Endothelial cell of umbilical vein (primary cell): ENCODE data around the gene POFUT2. TPM values are rescaled to one million over a fixed set of nuclear protein-coding genes. Genes with fewer than 3 reads are reported as not detected.

Experiments
- BruUV-seq: library from RNA; stranded (reverse); fragments of 400-500 nt; replicated peaks from 2 replicates; lab custom pipeline; 2021; lab: Mats Ljungman, UMichigan
- CTCF ChIA-PET: fragments of 300-600, 350-600 bp; sonication (Branson Sonifier 250); formaldehyde crosslinking; loops from one replicate; lab custom pipeline; 2021; ENCODE audit warnings: antibody characterized with exemption, inconsistent platforms; lab: Charles Lee
- POLR2A ChIA-PET: fragments of 300-600, 350-600 bp; sonication (Branson Sonifier 250); formaldehyde crosslinking; loops from one replicate; lab custom pipeline; 2021; ENCODE audit warnings: antibody characterized with exemption, inconsistent platforms; lab: Charles Lee
- DNase-seq: peaks from one replicate; pipeline ENCODE4 v3.0.0-alpha.2; 2011; ENCODE audit warnings: low read depth, low spot score
- FAIRE-seq: peaks from 2 replicates; lab custom pipeline; 2011; peaks lifted over from hg19 to GRCh38; lab: Jason Lieb, UNC
- H2AFZ ChIP-seq: 2 replicates; pipeline ENCODE4 v1.6.0; 2012; ENCODE audit warnings: low read depth, low read length, control low read depth, inconsistent platforms
- H3K27ac ChIP-seq: 2 replicates; pipeline ENCODE4 v1.5.1; 2011; ENCODE audit warnings: low read depth, mild to moderate bottlenecking, control low read depth, low read length, moderate library complexity; ENCODE audit not compliant: insufficient read depth
- H3K27me3 ChIP-seq, 2 experiments: 2 replicates each; pipeline versions ENCODE4 v1.6.0 to v1.6.1; 2011; ENCODE audit warnings: low read length in 2 of 2, mixed read lengths in 1 of 2; ENCODE audit not compliant: control insufficient read depth in 2 of 2, insufficient read depth in 2 of 2
- H3K36me3 ChIP-seq, 2 experiments: 2 replicates in 1 of 2; 3 replicates in 1 of 2; pipeline ENCODE4 v1.5.1; 2011; ENCODE audit warnings: low read length in 2 of 2, mild to moderate bottlenecking in 1 of 2, moderate library complexity in 1 of 2; ENCODE audit not compliant: control insufficient read depth in 2 of 2, insufficient read depth in 2 of 2; ENCODE audit errors: extremely low read depth in 1 of 2
- H3K4me1 ChIP-seq: 3 replicates; pipeline ENCODE4 v1.5.1; 2011; ENCODE audit warnings: mild to moderate bottlenecking, low read length; ENCODE audit not compliant: control insufficient read depth, insufficient read depth; ENCODE audit errors: extremely low read depth
- H3K4me2 ChIP-seq: 2 replicates; pipeline ENCODE4 v1.6.1; 2011; ENCODE audit warnings: low read length, control low read depth, mixed read lengths; ENCODE audit not compliant: insufficient read depth
- H3K4me3 ChIP-seq, 3 experiments: fragments of 200-600 bp in 1 of 3; sonication (generic), shearing (Covaris generic) in 1 of 3; replicated peaks in 1 of 3; 2 replicates each; pipeline ENCODE4 v1.5.1; 2011 to 2016; ENCODE audit warnings: control low read depth in 3 of 3, low read length in 3 of 3, mild to moderate bottlenecking in 2 of 3, inconsistent platforms in 1 of 3, low read depth in 1 of 3, moderate library complexity in 1 of 3; ENCODE audit not compliant: insufficient read depth in 1 of 3
- H3K79me2 ChIP-seq: 2 replicates; pipeline ENCODE4 v1.6.0; 2012; ENCODE audit warnings: low read length, inconsistent platforms; ENCODE audit not compliant: control insufficient read depth, insufficient read depth
- H3K9ac ChIP-seq: replicated peaks from 2 replicates; pipeline ENCODE3; 2011; ENCODE audit warnings: low read length, control low read depth; ENCODE audit not compliant: insufficient read depth; ENCODE audit errors: extremely low read depth
- H3K9me1 ChIP-seq: replicated peaks from 3 replicates; pipeline ENCODE4 v1.6.0; 2011; ENCODE audit warnings: mild to moderate bottlenecking, low read length; ENCODE audit not compliant: control insufficient read depth, insufficient read depth; ENCODE audit errors: extremely low read depth
- H3K9me3 ChIP-seq: replicated peaks from 2 replicates; pipeline ENCODE4 v1.5.1; 2012; ENCODE audit warnings: low read length, inconsistent platforms; ENCODE audit not compliant: control insufficient read depth, insufficient read depth
- H4K20me1 ChIP-seq: replicated peaks from 2 replicates; pipeline ENCODE3; 2011; ENCODE audit warnings: mild to moderate bottlenecking, low read length; ENCODE audit not compliant: control insufficient read depth, insufficient read depth; ENCODE audit errors: extremely low read depth
- CTCF ChIP-seq, 2 donors: IDR thresholded peaks; 1 replicate in 1 of 2; 2 replicates in 1 of 2; pipeline ENCODE4 v1.5.1; 2011; ENCODE audit warnings: low read length in 2 of 2, mild to moderate bottlenecking in 2 of 2, moderate library complexity in 2 of 2, control low read depth in 1 of 2, inconsistent platforms in 1 of 2, low read depth in 1 of 2; ENCODE audit not compliant: insufficient read depth in 1 of 2; ENCODE audit errors: extremely low read depth in 1 of 2
- EZH2 ChIP-seq: IDR thresholded peaks from 2 replicates; pipeline ENCODE4 v1.6.1; 2012; ENCODE audit warnings: borderline replicate concordance, low read depth, mild to moderate bottlenecking, moderate library complexity, low read length, inconsistent platforms; ENCODE audit not compliant: severe bottlenecking
- FOS ChIP-seq: IDR thresholded peaks from 2 replicates; pipeline ENCODE4 v1.6.1; 2011; ENCODE audit warnings: mild to moderate bottlenecking, low read length, moderate library complexity, borderline replicate concordance; ENCODE audit not compliant: insufficient read depth
- GATA2 ChIP-seq: IDR thresholded peaks from 2 replicates; pipeline ENCODE4 v1.7.0; 2011; ENCODE audit warnings: low read depth, mild to moderate bottlenecking, moderate library complexity, mixed read lengths, low read length; ENCODE audit not compliant: insufficient read length, insufficient read depth
- JUN ChIP-seq: IDR thresholded peaks from 2 replicates; pipeline ENCODE4 v1.6.1; 2011; ENCODE audit warnings: borderline replicate concordance, low read depth; ENCODE audit not compliant: insufficient read length, insufficient read depth
- MAX ChIP-seq: IDR thresholded peaks from 2 replicates; pipeline ENCODE4 v1.6.1; 2011; ENCODE audit not compliant: insufficient read depth, insufficient read length
- MYC ChIP-seq: IDR thresholded peaks from one replicate; pipeline ENCODE4 v1.6.1; 2011; ENCODE audit warnings: mild to moderate bottlenecking, low read depth, low read length
- POLR2A ChIP-seq: IDR thresholded peaks from 2 replicates; pipeline ENCODE4 v1.6.1; 2012; ENCODE audit warnings: low read depth, mild to moderate bottlenecking, control low read depth, low read length
- POLR2AphosphoS5 ChIP-seq: IDR thresholded peaks from 2 replicates; pipeline ENCODE4 v1.6.1; 2012; ENCODE audit warnings: low read depth, mild to moderate bottlenecking, control low read depth, low read length, moderate library complexity; ENCODE audit not compliant: insufficient read depth
- dilution Hi-C: fragments of 300-500 bp; cut with MboI; formaldehyde crosslinking; loops from one replicate; pipeline ENCODE4 v1.15.0; 2019; ENCODE audit warnings: low sequenced_read_pairs; ENCODE audit not compliant: extremely low pct_ligation_motif_present
- intact Hi-C: fragments of 100-400 bp; cut with micrococcal nuclease; formaldehyde crosslinking; loops from one replicate; pipeline ENCODE4 v1.10.0; 2022
- polyA plus RNA-seq, 4 experiments: library from polyadenylated mRNA; depleted of rRNA in 3 of 4; stranded (reverse) in 3 of 4; unstranded in 1 of 4; fragments of >200 nt; gene quantifications; 2 replicates each; pipeline versions ENCODE4 v1.2.1 to v1.2.3, GENCODE V29; 2011 to 2012; ENCODE audit warnings: missing spikeins in 1 of 4
- total RNA-seq: library from RNA; stranded (reverse); gene quantifications from 2 replicates; pipeline ENCODE4 v1.2.3, GENCODE V29; 2021

Gene POFUT2
- total and polyA plus RNA-seq, 2 donors (not counting 3 experiments of a cell fraction or from before 2014, with no cell fraction given), result 30.7 to 47.5 TPM

DNA sequence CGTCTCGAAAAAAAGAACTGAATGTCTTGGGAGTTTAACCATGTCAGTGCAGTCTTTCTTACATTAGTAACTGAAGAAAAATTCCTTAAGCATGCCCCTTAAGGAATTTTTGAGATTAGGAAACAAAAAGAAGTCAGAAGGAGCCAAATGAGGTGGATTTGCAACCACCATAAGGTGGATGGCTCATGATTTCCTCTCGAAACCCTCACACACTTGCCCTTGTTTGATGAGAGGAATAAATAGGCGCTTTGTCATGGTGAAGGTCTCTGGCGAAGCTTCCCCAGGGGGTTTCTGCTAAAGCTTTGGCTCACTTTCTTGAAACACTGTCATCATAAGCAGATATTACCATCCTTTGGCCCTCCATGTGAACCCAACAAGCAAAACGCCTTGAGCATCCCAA lies 68.2 kb downstream of the POFUT2 start:
- Histone ChIP-seq H3K27ac (no peak overlapping the region), H3K79me2 (no peaks in the 10 kb centered on the region), H3K9me1 (no peaks in the 10 kb centered on the region), H3K36me3 (peaks cover 0 to 16% of the 10 kb centered on the region in 2 experiments), H4K20me1 (no peaks in the 10 kb centered on the region), H3K9me3 (no peaks in the 10 kb centered on the region), H3K9ac (no peak overlapping the region), H3K4me1 (no peaks in the 10 kb centered on the region), H3K27me3 (no peaks in the 10 kb centered on the region), H3K4me2 (no peak overlapping the region), H2AFZ (no peak overlapping the region), H3K4me3 (no peak overlapping the region)
- FAIRE-seq (no peak), DNase-seq (no peak)
- dilution Hi-C loops, result no loop called here
- BruUV-seq, result no TSS peak
- TF ChIP-seq CTCF (IDR thresholded peaks at IDR 0.05; ENCODE audit: extremely low read depth in 1 of 2, insufficient read depth in 1 of 2, low read depth in 1 of 2, low read length in 2 of 2) (no peak), MAX (no peak), EZH2 (no peak), POLR2AphosphoS5 (no peak), JUN (no peak), MYC (no peak), POLR2A (no peak), FOS (no peak), GATA2 (no peak)
- intact Hi-C loops, result no loop called here
- ChIA-PET CTCF (interaction anchor here (1.0 kb wide), 1 partner anchor 22 kb away, joined by 5 read pairs; no protein-coding TSS in a partner anchor), POLR2A (no interaction called here)
